Measurements from ENCODE around the gene CUEDC2. TPM values are rescaled to one million over a fixed set of nuclear protein-coding genes. Genes with fewer than 3 reads are reported as not detected.

CUEDC2 gene
- 60.7 and 67.5 TPM in 2 replicates for total RNA-seq

- Mint-ChIP-seq H3K27me3 (ENCODE audit: low read depth) (no peaks in the 10 kb centered on the region), H3K4me3 (ENCODE audit: low read depth) (peak within 1 kb of the TSS; percentile 92), H3K9me3 (no peaks in the 10 kb centered on the region), H3K27ac (peak within 1 kb of the TSS; percentile 93), H3K4me1 (ENCODE audit: low read depth) (peaks cover 41% of the 10 kb centered on the region), H3K36me3 (ENCODE audit: low read depth) (peaks cover 15% of the 10 kb centered on the region)
- intact Hi-C loops (cut with micrococcal nuclease) = loop anchor here (1.0 to 2.0 kb wide), 5 partner anchors 11 to 70 kb away; partner anchors contain the start of genes ACTR1A, NFKB2 and SUFU
- DNase-seq (ENCODE audit: low spot score) = peak; percentile 96
Observed at GRCh38 chr10:102432162-102432950, at the start of gene CUEDC2. Gene CUEDC2 (minus strand): TSS chr10:102432574. CDS start chr10:102425188, 7,386 bp downstream.

DNA sequence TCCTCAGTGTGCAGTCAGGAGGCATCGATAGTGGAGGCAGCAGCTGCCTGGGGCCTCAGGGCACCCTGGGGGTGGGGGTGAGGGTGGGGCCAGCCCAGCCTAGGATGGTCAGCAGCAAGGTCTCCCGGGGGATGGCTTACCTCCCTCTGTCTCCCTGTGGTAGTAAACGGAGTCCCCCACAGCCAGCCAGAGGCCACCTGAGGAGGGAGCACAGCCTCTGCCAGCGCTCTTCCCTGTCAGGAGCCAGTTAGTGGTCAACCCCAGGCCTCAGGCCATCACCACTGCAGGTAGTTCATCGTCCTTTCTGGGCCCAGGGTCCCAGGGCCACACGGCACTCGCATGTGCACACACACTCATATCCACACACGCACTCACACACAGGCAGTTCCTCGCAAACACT is 48.0 kb upstream of the CUEDC2 start:
- peaks cover 54% of the 10 kb centered on the region for H3K36me3 Mint-ChIP-seq (ENCODE audit: low read depth)
- DNase-seq (ENCODE audit: low spot score) = no peak

GRCh38 chr10:102479651-102480050 is 47.3 kb upstream of the CUEDC2 start:
- H3K9me3 Mint-ChIP-seq = no peaks in the 10 kb centered on the region
- peak overlapping the region; percentile 49 for H3K27ac Mint-ChIP-seq
- no peaks in the 10 kb centered on the region for H3K27me3 Mint-ChIP-seq (ENCODE audit: low read depth)
- intact Hi-C loops (cut with micrococcal nuclease) = loop anchor here (1.0 to 5.0 kb wide), 4 partner anchors 59 to 250 kb away; partner anchors contain the start of genes FBXL15 and NFKB2
- H3K36me3 Mint-ChIP-seq (ENCODE audit: low read depth) = peaks cover 51% of the 10 kb centered on the region
- H3K4me1 Mint-ChIP-seq (ENCODE audit: low read depth) = peaks cover 6% of the 10 kb centered on the region
- no peak overlapping the region for H3K4me3 Mint-ChIP-seq (ENCODE audit: low read depth)
- DNase-seq (ENCODE audit: low spot score) = no peak

More for the DNA sequence above, 48.0 kb upstream of the CUEDC2 start:
- H3K27me3 Mint-ChIP-seq (ENCODE audit: low read depth) = no peaks in the 10 kb centered on the region
- H3K4me3 Mint-ChIP-seq (ENCODE audit: low read depth) = no peak overlapping the region
- H3K27ac Mint-ChIP-seq = no peak overlapping the region
- H3K4me1 Mint-ChIP-seq (ENCODE audit: low read depth) = peaks cover 6% of the 10 kb centered on the region
- no peaks in the 10 kb centered on the region for H3K9me3 Mint-ChIP-seq
- intact Hi-C loops (cut with micrococcal nuclease) = no loop called here

DNA sequence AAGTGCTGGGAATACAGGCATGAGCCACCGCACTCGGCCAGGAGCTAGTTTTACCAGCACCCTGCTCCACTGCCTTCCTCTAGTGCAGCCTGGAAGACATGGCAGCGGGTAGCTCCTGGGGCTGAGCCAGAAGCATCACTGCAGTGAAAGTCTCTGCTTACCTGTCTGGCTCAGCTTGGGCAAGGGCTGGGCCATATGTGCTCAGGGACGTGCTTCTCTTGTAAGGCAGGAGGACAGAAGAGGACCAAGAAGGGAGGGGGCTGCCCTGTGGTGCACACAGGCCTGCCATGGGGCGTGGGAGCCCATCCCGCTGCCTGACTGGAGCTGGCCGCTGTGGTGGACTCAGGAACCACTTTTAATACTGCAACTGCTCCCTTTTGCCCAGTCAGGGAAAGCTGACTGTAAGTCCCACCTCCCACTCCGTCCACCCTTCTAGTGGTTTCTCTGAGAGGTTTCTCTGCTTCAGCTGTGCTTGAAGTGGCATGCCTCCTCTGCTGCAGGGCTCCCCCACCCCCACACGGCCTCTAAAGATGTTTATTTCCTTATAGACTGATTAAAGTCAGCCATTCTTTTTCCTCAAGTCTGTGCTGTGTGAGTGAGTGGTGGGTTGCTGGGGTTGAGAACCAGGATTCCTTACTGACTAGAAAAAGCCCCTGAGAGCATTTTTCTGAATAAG is 44.2 kb upstream of the CUEDC2 start:
- Mint-ChIP-seq H3K4me1 (ENCODE audit: low read depth) (peaks cover 12% of the 10 kb centered on the region), H3K27me3 (ENCODE audit: low read depth) (no peaks in the 10 kb centered on the region), H3K9me3 (no peaks in the 10 kb centered on the region), H3K27ac (no peak overlapping the region), H3K4me3 (ENCODE audit: low read depth) (no peak overlapping the region), H3K36me3 (ENCODE audit: low read depth) (peaks cover 27% of the 10 kb centered on the region)
- intact Hi-C loops (cut with micrococcal nuclease) = loop anchor here (5.0 kb wide), 1 partner anchor 106 kb away; no protein-coding TSS in a partner anchor
- no peak for DNase-seq (ENCODE audit: low spot score)

- H3K4me1 Mint-ChIP-seq (ENCODE audit: low read depth) = peaks cover 12% of the 10 kb centered on the region
- peaks cover 24% of the 10 kb centered on the region for H3K36me3 Mint-ChIP-seq (ENCODE audit: low read depth)
- H3K27me3 Mint-ChIP-seq (ENCODE audit: low read depth) = no peaks in the 10 kb centered on the region
- intact Hi-C loops (cut with micrococcal nuclease) = loop anchor here (5.0 kb wide), 1 partner anchor 107 kb away; no protein-coding TSS in a partner anchor
- H3K4me3 Mint-ChIP-seq (ENCODE audit: low read depth) = no peak overlapping the region
- H3K27ac Mint-ChIP-seq = peak overlapping the region; percentile 26
- no peaks in the 10 kb centered on the region for H3K9me3 Mint-ChIP-seq
- no peak for DNase-seq (ENCODE audit: low spot score)
Observed at GRCh38 chr10:102475451-102476040, 43.2 kb upstream of the CUEDC2 start.

- H3K27me3 Mint-ChIP-seq (ENCODE audit: low read depth) = no peaks in the 10 kb centered on the region
- peaks cover 7% of the 10 kb centered on the region for H3K36me3 Mint-ChIP-seq (ENCODE audit: low read depth)
- no peak overlapping the region for H3K27ac Mint-ChIP-seq
- peaks cover 7% of the 10 kb centered on the region for H3K4me1 Mint-ChIP-seq (ENCODE audit: low read depth)
- no peak overlapping the region for H3K4me3 Mint-ChIP-seq (ENCODE audit: low read depth)
- no peak for DNase-seq (ENCODE audit: low spot score)
- intact Hi-C loops (cut with micrococcal nuclease) = no loop called here
- no peaks in the 10 kb centered on the region for H3K9me3 Mint-ChIP-seq
Observed at GRCh38 chr10:102473445-102474331, 41.3 kb upstream of the CUEDC2 start.

DNA sequence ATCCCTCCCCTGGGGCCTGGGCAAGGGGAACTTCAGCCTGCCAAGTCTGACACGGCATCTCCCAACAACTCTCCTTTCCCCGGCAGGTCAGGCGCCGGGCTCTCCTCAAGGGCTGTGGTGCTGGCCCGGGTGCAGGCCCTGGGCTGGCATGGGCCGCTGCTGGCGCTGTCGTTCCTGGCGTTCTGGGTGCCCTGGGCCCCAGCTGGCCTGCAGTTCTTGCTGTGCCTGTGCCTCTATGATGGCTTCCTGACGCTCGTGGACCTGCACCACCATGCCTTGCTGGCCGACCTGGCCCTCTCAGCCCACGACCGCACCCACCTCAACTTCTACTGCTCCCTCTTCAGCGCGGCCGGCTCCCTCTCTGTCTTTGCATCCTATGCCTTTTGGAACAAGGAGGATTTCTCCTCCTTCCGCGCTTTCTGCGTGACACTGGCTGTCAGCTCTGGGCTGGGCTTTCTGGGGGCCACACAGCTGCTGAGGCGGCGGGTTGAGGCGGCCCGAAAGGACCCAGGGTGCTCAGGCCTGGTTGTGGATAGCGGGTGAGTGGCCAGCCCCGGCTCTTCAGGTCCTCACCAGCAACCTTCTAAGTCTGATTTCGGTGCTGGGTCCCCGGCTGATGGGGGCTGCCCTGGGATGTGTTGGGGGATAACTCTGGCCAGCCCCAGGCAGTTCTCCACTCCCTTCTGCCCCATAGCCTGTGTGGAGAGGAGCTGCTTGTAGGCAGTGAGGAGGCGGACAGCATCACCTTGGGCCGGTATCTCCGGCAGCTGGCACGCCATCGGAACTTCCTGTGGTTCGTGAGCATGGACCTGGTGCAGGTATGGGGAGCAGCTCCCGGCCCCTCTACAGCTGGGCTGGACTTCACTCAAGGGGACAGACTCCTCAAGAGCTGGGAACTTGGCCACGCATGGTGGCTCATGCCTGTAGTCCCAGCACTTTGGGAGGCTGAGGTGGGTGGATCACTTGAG is 38.5 kb upstream of the CUEDC2 start:
- Mint-ChIP-seq H3K4me1 (ENCODE audit: low read depth) (peaks cover 7% of the 10 kb centered on the region), H3K36me3 (ENCODE audit: low read depth) (peaks cover 7% of the 10 kb centered on the region), H3K9me3 (no peaks in the 10 kb centered on the region), H3K4me3 (ENCODE audit: low read depth) (no peak overlapping the region), H3K27ac (no peak overlapping the region), H3K27me3 (ENCODE audit: low read depth) (no peaks in the 10 kb centered on the region)
- DNase-seq (ENCODE audit: low spot score) = no peak
- intact Hi-C loops (cut with micrococcal nuclease) = no loop called here

- H3K9me3 Mint-ChIP-seq = no peaks in the 10 kb centered on the region
- peaks cover 6% of the 10 kb centered on the region for H3K4me1 Mint-ChIP-seq (ENCODE audit: low read depth)
- no peak for DNase-seq (ENCODE audit: low spot score)
- no peak overlapping the region for H3K27ac Mint-ChIP-seq
- H3K27me3 Mint-ChIP-seq (ENCODE audit: low read depth) = no peaks in the 10 kb centered on the region
- no peak overlapping the region for H3K4me3 Mint-ChIP-seq (ENCODE audit: low read depth)
- intact Hi-C loops (cut with micrococcal nuclease) = no loop called here
- no peaks in the 10 kb centered on the region for H3K36me3 Mint-ChIP-seq (ENCODE audit: low read depth)
Observed at GRCh38 chr10:102468683-102469082, 36.3 kb upstream of the CUEDC2 start.

DNA sequence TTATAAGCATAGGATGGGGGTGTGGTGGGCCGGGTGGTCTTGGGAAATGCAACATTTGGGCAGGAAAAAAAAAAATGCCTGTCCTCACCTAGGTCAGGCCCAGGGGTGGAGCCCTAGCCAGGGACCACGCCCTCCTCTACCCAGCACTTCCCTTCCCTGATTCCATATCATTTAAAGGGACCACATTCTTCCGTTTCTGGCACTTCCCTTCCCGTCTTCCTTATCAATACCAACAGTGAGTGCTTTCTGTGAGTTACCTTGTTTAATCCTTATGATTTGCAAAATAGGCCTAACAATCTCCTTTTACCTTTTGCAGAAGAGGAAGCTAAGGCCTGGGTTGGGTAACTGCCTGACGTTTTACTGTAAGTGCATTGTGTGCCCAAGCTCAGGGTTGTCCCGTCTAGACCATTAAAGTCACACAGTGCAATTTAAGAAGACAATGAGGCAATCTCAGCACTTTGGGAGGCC is 35.6 kb upstream of the CUEDC2 start:
- no peak overlapping the region for H3K27ac Mint-ChIP-seq
- intact Hi-C loops (cut with micrococcal nuclease) = no loop called here
- DNase-seq (ENCODE audit: low spot score) = no peak
- H3K36me3 Mint-ChIP-seq (ENCODE audit: low read depth) = no peaks in the 10 kb centered on the region
- no peaks in the 10 kb centered on the region for H3K27me3 Mint-ChIP-seq (ENCODE audit: low read depth)
- no peak overlapping the region for H3K4me3 Mint-ChIP-seq (ENCODE audit: low read depth)
- H3K4me1 Mint-ChIP-seq (ENCODE audit: low read depth) = peaks cover 2% of the 10 kb centered on the region
- H3K9me3 Mint-ChIP-seq = no peaks in the 10 kb centered on the region

GRCh38 chr10:102467318-102467717 is 34.9 kb upstream of the CUEDC2 start:
- Mint-ChIP-seq H3K27me3 (ENCODE audit: low read depth) (no peaks in the 10 kb centered on the region), H3K4me3 (ENCODE audit: low read depth) (no peak overlapping the region), H3K9me3 (no peaks in the 10 kb centered on the region), H3K4me1 (ENCODE audit: low read depth) (peaks cover 8% of the 10 kb centered on the region), H3K36me3 (ENCODE audit: low read depth) (no peaks in the 10 kb centered on the region), H3K27ac (no peak overlapping the region)
- DNase-seq (ENCODE audit: low spot score) = no peak
- intact Hi-C loops (cut with micrococcal nuclease) = no loop called here

DNA sequence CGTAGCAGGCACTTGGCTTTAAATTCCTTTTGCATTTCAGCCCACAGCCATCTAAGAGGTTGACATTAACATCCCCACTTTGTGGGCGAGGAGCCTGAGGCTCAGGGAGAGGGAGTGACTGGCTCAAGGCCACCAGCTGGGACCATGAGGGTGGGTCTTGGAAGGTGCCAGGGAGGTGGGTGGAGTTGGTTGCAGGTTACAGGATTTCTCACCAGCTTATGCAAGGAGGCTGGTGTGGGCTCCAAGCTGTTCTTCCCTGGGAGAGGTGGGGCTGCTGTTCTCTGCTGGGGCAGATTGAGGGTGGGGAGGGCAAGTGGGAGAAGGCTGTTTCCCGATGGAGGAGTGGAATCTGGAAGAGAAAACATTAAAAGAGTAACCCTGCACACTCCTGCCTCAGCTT is 33.1 kb upstream of the CUEDC2 start:
- Mint-ChIP-seq H3K4me1 (ENCODE audit: low read depth) (peaks cover 23% of the 10 kb centered on the region), H3K4me3 (ENCODE audit: low read depth) (no peak overlapping the region), H3K27ac (no peak overlapping the region), H3K27me3 (ENCODE audit: low read depth) (no peaks in the 10 kb centered on the region), H3K9me3 (no peaks in the 10 kb centered on the region), H3K36me3 (ENCODE audit: low read depth) (no peaks in the 10 kb centered on the region)
- DNase-seq (ENCODE audit: low spot score) = no peak
- intact Hi-C loops (cut with micrococcal nuclease) = no loop called here
